Astrocyte (in vitro differentiated cells and primary cell): ENCODE measurements around the gene COA4. TPM values are rescaled to one million over a fixed set of nuclear protein-coding genes. Genes with fewer than 3 reads are reported as not detected.

ENCODE experiments used
- DNase-seq: peaks from one replicate; pipeline ENCODE4 v3.0.0-alpha.2; 2010; ENCODE audit warnings: low read depth
- FAIRE-seq: peaks from 2 replicates; lab custom pipeline; 2011; peaks lifted over from hg19 to GRCh38; lab: Jason Lieb, UNC
- H2AFZ ChIP-seq: 2 replicates; pipeline ENCODE4 v1.6.0; 2012; ENCODE audit warnings: low read depth, low read length, inconsistent platforms
- H3K27ac ChIP-seq: 2 replicates; pipeline ENCODE4 v1.5.1; 2011; ENCODE audit warnings: low read depth, low read length, inconsistent platforms
- H3K27me3 ChIP-seq: 2 replicates; pipeline ENCODE4 v1.6.0; 2011; ENCODE audit warnings: low read length, inconsistent platforms; ENCODE audit not compliant: insufficient read depth
- H3K36me3 ChIP-seq: 2 replicates; pipeline ENCODE4 v1.5.1; 2011; ENCODE audit warnings: low read length, inconsistent platforms; ENCODE audit not compliant: insufficient read depth
- H3K4me1 ChIP-seq: 2 replicates; pipeline ENCODE4 v1.5.1; 2011; ENCODE audit warnings: low read length, inconsistent platforms; ENCODE audit not compliant: insufficient read depth
- H3K4me2 ChIP-seq: 2 replicates; pipeline ENCODE4 v1.6.0; 2012; ENCODE audit warnings: low read length, inconsistent platforms
- H3K4me3 ChIP-seq: 2 replicates; pipeline ENCODE4 v1.5.1; 2011; ENCODE audit warnings: low read depth, mild to moderate bottlenecking, low read length, inconsistent platforms; ENCODE audit not compliant: insufficient read depth
- H3K79me2 ChIP-seq: 2 replicates; pipeline ENCODE4 v1.6.0; 2012; ENCODE audit warnings: mild to moderate bottlenecking, low read length, inconsistent platforms; ENCODE audit not compliant: insufficient read depth
- H3K9ac ChIP-seq: 2 replicates; pipeline ENCODE4 v1.6.0; 2012; ENCODE audit warnings: mild to moderate bottlenecking, low read length, inconsistent platforms
- H3K9me3 ChIP-seq: 2 replicates; pipeline ENCODE4 v1.5.1; 2012; ENCODE audit warnings: low read depth, mild to moderate bottlenecking, low read length, inconsistent platforms; ENCODE audit not compliant: insufficient read depth
- H4K20me1 ChIP-seq: 2 replicates; pipeline ENCODE4 v1.6.0; 2012; ENCODE audit warnings: low read length, inconsistent platforms; ENCODE audit not compliant: insufficient read depth
- H3K27ac Mint-ChIP-seq: one replicate; pipeline ENCODE4 v1.8.0; 2021; ENCODE audit warnings: mild to moderate bottlenecking, mixed read lengths; ENCODE audit not compliant: unreplicated experiment
- H3K27me3 Mint-ChIP-seq: one replicate; pipeline ENCODE4 v1.8.0; 2021; ENCODE audit warnings: low read depth, mixed read lengths; ENCODE audit not compliant: unreplicated experiment
- H3K36me3 Mint-ChIP-seq: one replicate; pipeline ENCODE4 v1.8.0; 2021; ENCODE audit warnings: low read depth, mixed read lengths; ENCODE audit not compliant: unreplicated experiment
- H3K4me1 Mint-ChIP-seq: one replicate; pipeline ENCODE4 v1.8.0; 2021; ENCODE audit warnings: low read depth, mixed read lengths; ENCODE audit not compliant: unreplicated experiment
- H3K4me3 Mint-ChIP-seq: one replicate; pipeline ENCODE4 v1.8.0; 2021; ENCODE audit warnings: mild to moderate bottlenecking, moderate library complexity, mixed read lengths; ENCODE audit not compliant: unreplicated experiment
- H3K9me3 Mint-ChIP-seq: one replicate; pipeline ENCODE4 v1.8.0; 2021; ENCODE audit warnings: mild to moderate bottlenecking, mixed read lengths; ENCODE audit not compliant: unreplicated experiment
- CTCF ChIP-seq: IDR thresholded peaks from 2 replicates; pipeline ENCODE4 v1.5.1; 2011; ENCODE audit warnings: low read depth, mild to moderate bottlenecking, inconsistent platforms, low read length, moderate library complexity; ENCODE audit not compliant: insufficient read depth
- EZH2 ChIP-seq: IDR thresholded peaks from 2 replicates; pipeline ENCODE4 v1.6.1; 2012; ENCODE audit warnings: mild to moderate bottlenecking, low read length, inconsistent platforms; ENCODE audit not compliant: insufficient read depth
- total RNA-seq: library from RNA; stranded (reverse); gene quantifications from 2 replicates; pipeline ENCODE4 v1.2.1, GENCODE V29; 2021

The COA4 gene
- total RNA-seq, 1 donor from 2014 or later = 59.0 TPM

GRCh38 chr11:73851046-73851764, 25.4 kb downstream of the COA4 start:
- FAIRE-seq (no peak), DNase-seq (no peak)
- no peaks in the 10 kb centered on the region for H3K9me3 ChIP-seq
- Mint-ChIP-seq H3K27ac (no peak overlapping the region), H3K9me3 (no peaks in the 10 kb centered on the region), H3K4me1 (no peaks in the 10 kb centered on the region), H3K36me3 (no peaks in the 10 kb centered on the region), H3K27me3 (no peaks in the 10 kb centered on the region), H3K4me3 (no peak overlapping the region)
- H3K27me3 ChIP-seq = no peaks in the 10 kb centered on the region
- H3K9ac ChIP-seq = no peak overlapping the region
- H3K4me3 ChIP-seq = no peak overlapping the region
- H3K4me1 ChIP-seq = no peaks in the 10 kb centered on the region
- no peak for TF ChIP-seq EZH2
- TF ChIP-seq CTCF = no peak
- H2AFZ ChIP-seq = no peak overlapping the region
- no peak overlapping the region for H3K27ac ChIP-seq
- no peak overlapping the region for H3K4me2 ChIP-seq
- H4K20me1 ChIP-seq = no peaks in the 10 kb centered on the region
- no peaks in the 10 kb centered on the region for H3K36me3 ChIP-seq
- H3K79me2 ChIP-seq = no peaks in the 10 kb centered on the region

- no peak overlapping the region for H3K4me2 ChIP-seq
- no peaks in the 10 kb centered on the region for H4K20me1 ChIP-seq
- DNase-seq (no peak), FAIRE-seq (no peak)
- H3K79me2 ChIP-seq = no peaks in the 10 kb centered on the region
- no peaks in the 10 kb centered on the region for H3K27me3 Mint-ChIP-seq
- no peak overlapping the region for H2AFZ ChIP-seq
- no peaks in the 10 kb centered on the region for H3K9me3 Mint-ChIP-seq
- no peaks in the 10 kb centered on the region for H3K36me3 ChIP-seq
- H3K9me3 ChIP-seq = no peaks in the 10 kb centered on the region
- H3K4me1 ChIP-seq = peaks cover 7% of the 10 kb centered on the region
- H3K4me3 Mint-ChIP-seq = no peak overlapping the region
- no peak overlapping the region for H3K4me3 ChIP-seq
- H3K4me1 Mint-ChIP-seq = peaks cover 10% of the 10 kb centered on the region
- H3K27me3 ChIP-seq = no peaks in the 10 kb centered on the region
- no peak overlapping the region for H3K9ac ChIP-seq
- peak overlapping the region; percentile 79 for H3K27ac Mint-ChIP-seq
- TF ChIP-seq EZH2 = no peak
- no peak for TF ChIP-seq CTCF
- peaks cover 1% of the 10 kb centered on the region for H3K36me3 Mint-ChIP-seq
- no peak overlapping the region for H3K27ac ChIP-seq
Observed at GRCh38 chr11:73839123-73839457, 37.6 kb downstream of the COA4 start.

- H4K20me1 ChIP-seq = no peaks in the 10 kb centered on the region
- no peak overlapping the region for H3K27ac ChIP-seq
- Mint-ChIP-seq H3K27me3 (no peaks in the 10 kb centered on the region), H3K4me1 (peaks cover 10% of the 10 kb centered on the region), H3K27ac (peak overlapping the region; percentile 79), H3K9me3 (no peaks in the 10 kb centered on the region), H3K4me3 (no peak overlapping the region), H3K36me3 (peaks cover 1% of the 10 kb centered on the region)
- no peaks in the 10 kb centered on the region for H3K36me3 ChIP-seq
- H3K9ac ChIP-seq = no peak overlapping the region
- TF ChIP-seq EZH2 (no peak), CTCF (no peak)
- peak overlapping the region; percentile 35 for H3K4me2 ChIP-seq
- peak overlapping the region; percentile 24 for H2AFZ ChIP-seq
- no peak overlapping the region for H3K4me3 ChIP-seq
- DNase-seq (peak; percentile 67), FAIRE-seq (no peak)
- no peaks in the 10 kb centered on the region for H3K9me3 ChIP-seq
- peaks cover 7% of the 10 kb centered on the region for H3K4me1 ChIP-seq
- H3K27me3 ChIP-seq = no peaks in the 10 kb centered on the region
- H3K79me2 ChIP-seq = no peaks in the 10 kb centered on the region
Observed at GRCh38 chr11:73838443-73839122, 38.1 kb downstream of the COA4 start.
